Right ventricle myocardium superior (tissue), 1 donor: ENCODE results near the gene RYR2. TPM values are rescaled to one million over a fixed set of nuclear protein-coding genes. Genes with fewer than 3 reads are reported as not detected.
A peak's percentile ranks its signal among the peaks of the same experiment; 100 is the strongest.

Experiments used
- ATAC-seq: fragments of 200-7000 bp; cut with Tn5 transposase; one replicate; pipeline ENCODE4 v1.9.1; 2020; ENCODE audit warnings: mild to moderate bottlenecking; ENCODE audit not compliant: poor library complexity
- DNase-seq: peaks from one replicate; pipeline ENCODE4 v3.0.0-alpha.2; 2020
- intact Hi-C: fragments of 100-400 bp; cut with DNase I; formaldehyde crosslinking; loops from one replicate; pipeline ENCODE4 v1.11.2; 2022
- total RNA-seq: library from RNA; stranded (reverse); fragmentation: NEBNext Ultra II Directional; extraction: Animal tissue kit (Norgen Biotek cat#: 25700); gene quantifications from one replicate; pipeline ENCODE4 v1.2.1, GENCODE V29; 2021
- donor health status: DM: no; HTN: yes; CAD: no; lungs with severe emphysema.

Gene RYR2
- total RNA-seq, 1 donor from 2014 or later, result 744 TPM

DNA sequence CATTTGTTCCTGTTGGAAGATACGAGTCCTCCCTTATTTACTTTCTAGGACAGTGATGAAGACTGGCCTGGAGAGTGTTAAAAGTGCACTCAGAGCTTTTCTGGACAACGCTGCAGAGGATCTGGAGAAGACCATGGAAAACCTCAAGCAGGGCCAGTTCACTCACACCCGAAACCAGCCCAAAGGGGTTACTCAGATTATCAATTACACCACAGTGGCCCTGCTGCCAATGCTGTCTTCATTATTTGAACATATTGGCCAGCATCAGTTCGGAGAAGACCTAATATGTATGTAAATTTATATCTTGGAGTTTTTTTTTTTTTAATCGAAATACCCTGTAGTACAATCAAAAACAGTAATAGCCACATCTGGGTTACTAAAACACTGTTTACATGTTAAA lies 658.2 kb downstream of the RYR2 start:
- ATAC-seq, result no peak
- intact Hi-C loops, result no loop called here

DNA sequence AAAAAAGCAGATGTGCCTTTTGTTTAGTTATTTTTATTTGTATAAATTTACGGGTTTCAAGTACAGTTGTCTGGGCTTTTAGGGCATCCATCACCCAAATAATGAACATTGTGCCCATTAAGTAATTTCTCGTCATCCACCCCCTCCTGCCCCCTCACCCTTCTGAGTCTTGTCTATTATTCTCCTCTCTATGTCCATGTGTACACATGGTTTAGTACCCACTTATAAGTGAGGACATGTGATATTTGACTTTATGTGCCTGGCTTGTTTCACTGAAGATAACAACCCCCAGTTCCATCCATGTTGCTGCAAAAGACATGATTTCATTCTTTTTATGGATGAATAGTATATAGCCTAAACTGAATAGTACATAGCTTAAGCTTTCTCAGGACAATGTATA lies 659.5 kb downstream of the RYR2 start:
- ATAC-seq, result peak; percentile 21
- intact Hi-C loops, result no loop called here

More for the DNA sequence above, 658.2 kb downstream of the RYR2 start:
- no peak for DNase-seq

GRCh38 chr1:237702161-237702560 lies 660.2 kb downstream of the RYR2 start:
- no peak for DNase-seq
- ATAC-seq, result no peak
- intact Hi-C loops, result no loop called here

More for the DNA sequence above, 659.5 kb downstream of the RYR2 start:
- DNase-seq, result no peak

GRCh38 chr1:237705462-237705861 lies 663.5 kb downstream of the RYR2 start:
- ATAC-seq, result no peak
- intact Hi-C loops, result no loop called here

DNA sequence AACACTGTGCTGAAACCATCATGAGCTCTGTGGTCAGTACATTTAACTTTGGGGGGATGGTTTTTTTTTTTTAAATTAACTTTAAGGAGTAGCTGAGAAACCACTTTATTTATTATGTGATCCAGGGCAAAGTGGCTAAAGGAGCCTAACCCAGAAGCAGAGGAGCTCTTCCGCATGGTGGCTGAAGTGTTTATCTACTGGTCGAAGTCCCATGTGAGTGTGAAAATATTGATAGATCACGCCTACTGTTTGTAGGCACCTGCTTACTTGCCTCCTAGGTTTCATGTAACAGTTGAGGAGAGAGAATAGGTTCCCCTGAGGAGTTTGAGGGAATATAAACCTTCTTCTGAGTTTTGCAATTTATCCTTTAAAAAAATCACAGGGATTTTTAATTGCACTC lies 667.4 kb downstream of the RYR2 start:
- intact Hi-C loops, result no loop called here
- DNase-seq (no peak), ATAC-seq (no peak)

More at GRCh38 chr1:237705462-237705861, 663.5 kb downstream of the RYR2 start:
- no peak for DNase-seq

- intact Hi-C loops, result no loop called here
- ATAC-seq (no peak), DNase-seq (no peak)
Measured at GRCh38 chr1:237711281-237711680, 669.3 kb downstream of the RYR2 start.

DNA sequence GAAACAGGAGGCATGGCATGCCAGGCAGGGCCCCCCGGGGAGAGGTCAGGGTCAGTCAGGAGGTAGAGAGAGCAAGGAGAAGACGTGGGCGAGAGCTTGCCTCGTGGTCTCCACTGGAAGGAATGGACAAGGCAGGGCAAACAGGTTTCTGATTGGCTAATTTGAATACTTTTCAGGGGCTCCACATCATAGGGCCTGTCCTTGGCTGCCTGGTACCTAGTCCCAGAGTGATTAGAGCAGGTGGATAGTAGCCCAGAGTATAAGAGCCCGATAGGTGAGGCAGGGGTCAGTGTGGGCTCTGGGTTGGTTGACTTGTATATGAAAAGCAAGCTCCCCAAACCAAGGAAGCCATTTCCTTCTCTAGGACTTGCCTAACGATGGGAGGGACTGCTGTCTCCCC lies 670.1 kb downstream of the RYR2 start:
- ATAC-seq (peak; percentile 13), DNase-seq (no peak)
- intact Hi-C loops, result no loop called here

- no peak for DNase-seq
- ATAC-seq, result peak; percentile 34
- intact Hi-C loops, result no loop called here
Measured at GRCh38 chr1:237712586-237713157, 670.7 kb downstream of the RYR2 start.

DNA sequence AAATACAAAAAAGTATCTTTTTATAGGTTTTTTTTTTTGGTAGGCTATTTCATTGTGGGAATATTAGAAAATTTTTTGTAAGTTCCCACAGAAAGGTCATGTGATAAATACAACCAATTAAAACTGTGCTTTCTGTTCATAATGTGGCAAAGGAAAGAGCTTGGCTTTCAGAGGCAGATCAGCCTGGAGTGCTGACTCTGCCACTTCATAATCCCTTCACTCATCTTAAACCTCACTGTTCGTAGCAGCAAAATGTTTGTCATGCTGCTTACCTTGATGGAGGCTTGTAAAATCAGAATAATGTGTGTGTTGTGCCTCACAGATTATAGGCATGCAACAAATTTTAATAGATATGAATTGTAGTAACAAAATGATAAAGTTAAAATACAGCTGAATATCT lies 671.9 kb downstream of the RYR2 start:
- no peak for DNase-seq
- ATAC-seq, result no peak
- intact Hi-C loops, result no loop called here

DNA sequence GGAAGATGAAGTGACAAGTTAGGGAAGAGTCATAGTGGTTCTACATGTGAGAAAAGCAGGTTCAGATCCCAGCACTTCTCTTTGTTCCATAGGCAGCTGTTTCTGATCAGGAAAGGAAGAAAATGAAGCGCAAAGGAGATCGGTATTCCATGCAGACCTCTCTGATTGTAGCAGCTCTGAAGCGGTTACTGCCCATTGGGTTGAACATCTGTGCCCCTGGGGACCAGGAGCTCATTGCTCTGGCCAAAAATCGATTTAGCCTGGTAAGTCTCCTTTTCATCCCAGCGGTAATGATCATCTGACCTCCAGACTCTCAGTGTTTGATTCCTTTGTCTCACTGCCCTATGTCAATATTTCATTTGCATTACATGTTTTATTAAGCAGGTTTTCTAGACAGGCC lies 675.1 kb downstream of the RYR2 start:
- DNase-seq (no peak), ATAC-seq (no peak)
- intact Hi-C loops, result no loop called here

DNA sequence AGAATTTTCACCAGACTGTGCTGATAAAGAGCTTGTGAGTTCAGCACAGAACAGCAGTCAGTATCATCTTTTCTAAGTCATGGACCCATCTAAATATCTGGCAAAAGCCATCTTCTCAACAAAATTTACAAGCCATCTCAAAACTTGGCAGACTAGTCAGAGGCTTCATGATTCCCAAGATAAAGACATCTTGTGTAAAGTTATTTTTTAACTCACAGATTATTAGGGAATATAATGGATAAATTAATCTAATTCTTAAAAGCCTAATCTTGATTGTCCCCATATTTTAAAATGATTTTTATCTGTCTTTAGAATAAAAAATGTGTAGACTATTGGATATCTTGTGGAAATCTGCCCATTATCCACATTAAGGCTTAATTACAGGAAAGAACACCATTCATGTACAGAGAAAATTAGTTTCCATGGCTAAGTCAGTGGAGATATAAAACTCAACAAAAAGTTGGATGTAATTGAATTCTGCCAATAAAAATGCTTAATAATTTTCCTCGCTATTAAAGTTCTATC lies 688.9 kb downstream of the RYR2 start:
- intact Hi-C loops, result no loop called here
- DNase-seq (no peak), ATAC-seq (no peak)

DNA sequence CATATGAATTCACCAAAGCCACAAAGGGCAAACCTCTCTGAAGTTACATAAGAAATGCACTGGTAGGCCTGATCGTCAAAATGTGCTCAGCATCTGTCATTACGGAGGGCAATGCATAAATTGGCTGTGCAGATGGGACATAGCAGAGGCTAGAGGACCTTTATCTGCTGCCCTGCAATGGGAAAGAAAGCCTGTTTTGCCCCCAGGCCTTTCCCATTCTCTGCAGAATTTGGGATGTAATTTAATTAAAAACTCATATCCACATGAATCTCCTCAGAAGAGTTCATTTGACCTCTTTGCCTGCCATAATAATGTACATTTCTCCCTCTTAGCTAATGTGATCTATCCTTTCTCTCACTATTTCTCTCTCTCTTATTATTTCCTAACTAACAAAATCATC lies 690.7 kb downstream of the RYR2 start:
- intact Hi-C loops, result no loop called here
- no peak for ATAC-seq

DNA sequence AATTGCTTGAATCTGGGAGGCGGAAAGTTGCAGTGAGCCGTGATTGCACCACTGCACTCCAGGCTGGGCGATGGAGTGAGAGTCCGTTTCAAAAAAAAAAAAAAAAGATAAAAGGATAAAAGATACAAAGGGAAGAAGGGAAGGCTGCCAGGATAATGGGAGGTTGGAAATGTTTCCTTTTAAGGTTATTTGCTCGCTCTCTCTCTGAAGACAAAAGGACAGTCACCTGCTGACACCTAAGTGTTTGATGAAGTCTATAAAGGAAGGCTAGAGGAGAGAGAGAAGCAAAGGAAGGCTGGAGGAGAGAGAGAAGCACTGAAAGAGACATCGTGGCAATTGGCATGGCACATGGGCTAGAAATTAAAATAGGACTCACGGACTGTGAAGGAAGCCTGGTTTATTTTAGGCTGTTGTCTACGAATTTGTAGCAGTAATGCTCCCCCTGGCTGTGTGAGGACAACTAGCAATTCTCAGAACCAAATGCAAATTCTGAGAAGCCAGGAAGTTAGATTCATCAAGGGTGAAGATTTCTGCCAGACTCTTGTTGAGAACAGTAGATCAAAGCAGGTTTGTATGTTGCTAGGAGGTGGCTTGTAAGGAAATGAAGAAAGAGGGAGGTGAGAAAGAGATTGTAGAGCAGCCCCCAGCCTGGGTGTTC lies 694.5 kb downstream of the RYR2 start:
- ATAC-seq, result peak; percentile 13
- DNase-seq, result no peak
- intact Hi-C loops, result no loop called here

More for the DNA sequence above, 690.7 kb downstream of the RYR2 start:
- no peak for DNase-seq

- ATAC-seq, result no peak
- DNase-seq, result no peak
Measured at GRCh38 chr1:237737448-237737847, 695.5 kb downstream of the RYR2 start.

DNA sequence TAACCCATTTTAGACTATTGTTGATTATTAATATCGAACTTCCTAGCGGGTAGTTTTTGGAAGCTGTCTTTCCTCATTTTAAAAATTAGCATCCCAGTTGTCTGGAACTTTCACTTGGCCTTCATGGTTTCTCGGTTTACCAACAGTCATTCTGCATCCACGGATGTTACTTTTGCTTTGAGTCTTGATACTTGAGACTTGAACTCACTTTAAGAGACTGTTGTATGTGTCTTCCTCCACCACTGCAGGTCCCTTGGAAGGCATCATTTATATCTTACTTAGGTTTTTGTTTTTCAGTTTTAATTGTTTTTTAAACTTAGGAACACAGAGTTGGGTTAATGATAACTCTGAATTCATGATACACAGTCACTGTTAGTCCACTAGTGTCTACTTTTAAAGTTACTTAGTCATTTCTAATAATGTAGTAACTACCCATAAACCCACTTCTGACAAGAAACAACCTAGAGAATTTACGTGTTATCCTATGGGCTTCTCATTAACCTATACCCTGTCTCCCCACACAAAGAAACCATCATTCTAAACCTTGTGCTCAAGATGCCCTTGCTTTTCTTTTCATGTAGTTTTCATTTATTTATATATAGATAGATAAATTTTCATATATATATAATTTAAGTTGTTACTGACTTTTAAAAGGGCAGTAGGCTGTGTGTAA lies 696.1 kb downstream of the RYR2 start:
- ATAC-seq (no peak), DNase-seq (no peak)
- intact Hi-C loops, result no loop called here

More at GRCh38 chr1:237737448-237737847, 695.5 kb downstream of the RYR2 start:
- intact Hi-C loops, result no loop called here

GRCh38 chr1:237740846-237741245 lies 698.9 kb downstream of the RYR2 start:
- ATAC-seq (no peak), DNase-seq (no peak)
- intact Hi-C loops, result no loop called here

GRCh38 chr1:237745545-237745944 lies 703.6 kb downstream of the RYR2 start:
- DNase-seq (no peak), ATAC-seq (no peak)
- intact Hi-C loops, result no loop called here

DNA sequence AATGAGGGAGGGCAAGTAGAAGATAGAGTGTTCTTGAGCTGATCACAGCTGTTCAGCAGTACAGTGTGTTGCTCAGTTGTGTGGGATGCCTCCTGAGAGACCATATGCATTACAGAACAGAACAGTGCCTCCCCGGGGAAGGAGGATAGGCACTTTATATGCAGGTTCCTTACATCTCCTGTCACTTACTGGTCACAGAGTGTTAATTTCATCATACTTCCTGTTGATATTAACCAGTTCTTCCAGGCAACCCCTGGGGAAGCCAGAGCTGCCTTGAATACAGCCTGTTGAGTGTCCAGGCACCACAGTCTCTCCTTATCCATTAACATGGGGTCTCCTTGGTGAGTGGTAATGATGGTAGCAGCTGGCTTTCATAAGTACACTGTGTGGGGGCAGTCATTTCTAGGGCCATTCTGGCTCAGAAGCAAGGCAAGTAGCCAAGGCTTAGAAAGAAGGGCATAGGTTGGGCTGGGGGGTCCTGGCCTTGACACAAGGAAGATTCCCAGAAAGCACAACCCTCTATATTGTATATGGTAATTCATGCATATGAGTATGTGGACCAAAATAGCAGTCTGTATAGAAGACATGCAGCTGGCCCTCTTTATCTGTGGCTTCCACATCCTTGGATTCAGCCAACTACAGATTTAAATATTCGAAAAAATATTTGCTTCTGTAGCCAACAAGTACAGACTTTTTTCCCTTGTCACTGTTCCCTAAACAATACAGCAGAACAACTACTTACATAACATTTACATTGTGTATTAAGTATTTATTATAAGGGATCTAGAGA lies 706.4 kb downstream of the RYR2 start:
- ATAC-seq (peak; percentile 8), DNase-seq (no peak)
- intact Hi-C loops, result no loop called here

GRCh38 chr1:237749122-237749521 lies 707.1 kb downstream of the RYR2 start:
- no peak for DNase-seq
- ATAC-seq, result peak; percentile 27
- intact Hi-C loops, result no loop called here
